ENCODE measurements around the gene FLII.

Gene FLII

GRCh38 chr17:18234853-18235380, 23.6 kb downstream of the FLII start:
- DNase-seq (ENCODE audit: low read depth), result no peak
- TF ChIP-seq CTCF (conservative IDR thresholded peaks at IDR 0.05; ENCODE audit: low read length), result no peak
- no peak overlapping the region for H3K4me3 ChIP-seq (ENCODE audit: low read length)

GRCh38 chr17:18233803-18234518, 24.6 kb downstream of the FLII start:
- no peak overlapping the region for H3K4me3 ChIP-seq (ENCODE audit: low read length)
- no peak for DNase-seq (ENCODE audit: low read depth)
- no peak for TF ChIP-seq CTCF (conservative IDR thresholded peaks at IDR 0.05; ENCODE audit: low read length)

- DNase-seq (ENCODE audit: low read depth), result no peak
- no peak for TF ChIP-seq CTCF (conservative IDR thresholded peaks at IDR 0.05; ENCODE audit: low read length)
- no peak overlapping the region for H3K4me3 ChIP-seq (ENCODE audit: low read length)
Observed at GRCh38 chr17:18231164-18231563, 27.4 kb downstream of the FLII start.

- no peak for TF ChIP-seq CTCF (conservative IDR thresholded peaks at IDR 0.05; ENCODE audit: low read length)
- no peak for DNase-seq (ENCODE audit: low read depth)
- no peak overlapping the region for H3K4me3 ChIP-seq (ENCODE audit: low read length)
Observed at GRCh38 chr17:18230288-18231141, 28.0 kb downstream of the FLII start.

GRCh38 chr17:18229771-18230170, 28.8 kb downstream of the FLII start:
- no peak overlapping the region for H3K4me3 ChIP-seq (ENCODE audit: low read length)
- DNase-seq (ENCODE audit: low read depth), result no peak
- no peak for TF ChIP-seq CTCF (conservative IDR thresholded peaks at IDR 0.05; ENCODE audit: low read length)

- no peak overlapping the region for H3K4me3 ChIP-seq (ENCODE audit: low read length)
- no peak for DNase-seq (ENCODE audit: low read depth)
- no peak for TF ChIP-seq CTCF (conservative IDR thresholded peaks at IDR 0.05; ENCODE audit: low read length)
Observed at GRCh38 chr17:18229254-18229653, 29.3 kb downstream of the FLII start.
